Activated CD4-positive, alpha-beta T cell treated with anti-CD3 and anti-CD28 coated beads, Interleukin-2, amount 50 U/mL, for 16 hours (primary cell): ENCODE results near the gene MRPL54.

Experiments used
- DNase-seq: peaks from one replicate; pipeline ENCODE4 v3.0.0-alpha.2; 2020

The MRPL54 gene

GRCh38 chr19:3785938-3786824, 23.7 kb downstream of the MRPL54 start, which contains the start of gene MATK:
Gene MATK, minus strand, starts transcription at chr19:3786381. Its CDS starts 1,246 bp downstream, at chr19:3785135.
- DNase-seq: no peak

- no peak for DNase-seq
Observed at GRCh38 chr19:3788996-3789778, 26.7 kb downstream of the MRPL54 start.

GRCh38 chr19:3790209-3790734, 27.8 kb downstream of the MRPL54 start:
- no peak for DNase-seq

- DNase-seq: no peak
Observed at GRCh38 chr19:3790941-3791340, 28.5 kb downstream of the MRPL54 start.

- DNase-seq: no peak
Observed at GRCh38 chr19:3792114-3792513, 29.6 kb downstream of the MRPL54 start.

DNA sequence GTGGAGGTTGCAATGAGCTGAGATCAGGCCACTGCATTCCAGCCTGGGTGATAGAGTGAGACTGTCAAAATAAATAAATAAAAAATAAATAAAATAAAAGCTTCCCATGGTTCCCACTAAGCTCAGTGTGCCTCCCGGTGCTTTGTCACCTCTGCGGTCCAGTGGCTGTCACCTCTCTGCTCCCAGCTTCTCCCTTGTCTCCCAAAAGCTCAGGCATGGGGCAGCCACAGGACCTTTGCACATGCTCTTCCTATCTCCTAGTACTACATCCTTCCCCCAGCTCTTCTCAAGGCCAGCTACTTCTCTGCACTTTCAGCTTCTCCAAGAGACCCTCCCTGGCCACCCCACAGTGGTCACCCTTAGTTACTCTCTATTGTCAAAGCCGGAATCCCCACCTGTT, 31.3 kb downstream of the MRPL54 start:
- DNase-seq: no peak

GRCh38 chr19:3796358-3796757, 33.9 kb downstream of the MRPL54 start:
- no peak for DNase-seq

GRCh38 chr19:3798137-3798536, 35.7 kb downstream of the MRPL54 start:
- peak; percentile 46 for DNase-seq

- DNase-seq: no peak
Observed at GRCh38 chr19:3800996-3801395, 38.5 kb downstream of the MRPL54 start.

- peak; percentile 61 for DNase-seq
Observed at GRCh38 chr19:3801412-3802096, 39.1 kb downstream of the MRPL54 start.

DNA sequence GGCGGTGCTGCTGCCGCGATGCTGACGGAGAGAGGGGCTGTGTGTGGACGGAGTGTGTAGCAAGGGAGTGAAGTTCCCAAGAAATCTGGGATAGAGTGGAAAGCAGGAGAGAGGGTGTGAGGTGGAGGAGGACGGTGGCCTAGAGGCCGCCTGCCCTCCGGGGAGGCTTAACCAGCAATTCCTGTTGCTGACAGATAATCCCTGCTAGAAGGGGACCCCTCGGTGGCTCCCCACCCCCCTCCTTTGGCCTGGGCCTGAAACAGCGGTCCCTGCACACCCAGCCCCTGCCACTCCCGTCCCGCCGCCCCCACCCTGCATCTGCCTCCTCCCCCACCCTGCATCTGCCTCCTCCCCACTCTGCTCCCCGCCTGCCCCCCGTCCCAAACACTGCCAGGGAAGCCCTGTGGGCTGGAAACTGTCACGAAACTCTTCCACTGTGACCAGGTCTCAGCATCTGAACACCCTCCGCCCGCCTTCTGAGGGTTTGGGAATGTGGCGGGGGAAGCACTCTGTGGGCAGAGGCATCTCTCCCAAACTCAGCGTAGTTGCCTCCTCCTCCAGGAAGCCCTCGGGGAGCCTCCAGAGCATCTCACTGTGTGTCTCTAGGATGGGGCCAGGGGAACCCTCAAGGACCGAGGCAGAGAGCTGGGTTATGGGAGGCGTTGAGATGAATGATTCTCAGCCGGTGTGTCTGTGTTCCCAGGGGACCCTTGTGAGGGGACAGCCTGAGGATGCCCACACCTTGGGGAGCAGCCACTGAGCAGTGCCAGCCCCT, 40.8 kb downstream of the MRPL54 start:
- DNase-seq: no peak

DNA sequence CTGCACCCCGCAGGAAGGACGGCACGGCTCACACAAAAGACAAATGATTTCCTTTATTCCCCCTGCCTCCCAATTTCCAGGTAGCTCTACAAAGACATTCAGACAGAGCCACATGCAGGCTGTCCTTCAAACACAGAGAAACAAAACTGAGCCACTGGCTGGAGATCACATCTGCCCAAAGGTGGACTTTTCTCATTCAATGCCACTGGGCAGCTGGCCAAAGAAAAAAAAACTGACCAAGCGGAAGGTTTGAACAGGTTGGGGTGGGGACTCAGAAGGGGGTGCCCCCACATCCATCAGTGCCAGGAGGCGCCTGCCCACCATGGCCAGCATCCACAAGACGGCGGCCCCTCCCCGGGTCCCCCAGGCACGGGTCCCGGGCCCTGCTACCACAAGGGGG, 41.5 kb downstream of the MRPL54 start:
- no peak for DNase-seq

- no peak for DNase-seq
Observed at GRCh38 chr19:3804429-3804828, 41.9 kb downstream of the MRPL54 start.

- no peak for DNase-seq
Observed at GRCh38 chr19:3805859-3806258, 43.4 kb downstream of the MRPL54 start.

DNA sequence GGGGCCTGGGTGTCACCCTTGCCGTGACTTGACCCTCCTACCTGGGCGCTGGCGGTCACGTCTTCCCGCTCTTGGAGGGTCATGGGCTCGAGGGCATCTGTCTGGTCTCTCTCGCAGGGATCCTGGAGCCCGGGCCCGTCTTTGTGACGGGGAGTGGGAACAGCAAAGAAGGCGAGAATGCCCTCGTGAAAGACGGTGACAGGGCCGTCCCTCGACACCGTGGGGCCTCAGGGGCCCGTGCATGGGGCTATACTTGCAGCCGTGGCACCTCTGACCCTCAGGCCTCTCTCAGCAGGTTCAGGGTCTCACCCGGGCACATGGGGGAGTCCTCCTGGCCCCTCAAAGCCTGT, 44.6 kb downstream of the MRPL54 start:
- no peak for DNase-seq

DNA sequence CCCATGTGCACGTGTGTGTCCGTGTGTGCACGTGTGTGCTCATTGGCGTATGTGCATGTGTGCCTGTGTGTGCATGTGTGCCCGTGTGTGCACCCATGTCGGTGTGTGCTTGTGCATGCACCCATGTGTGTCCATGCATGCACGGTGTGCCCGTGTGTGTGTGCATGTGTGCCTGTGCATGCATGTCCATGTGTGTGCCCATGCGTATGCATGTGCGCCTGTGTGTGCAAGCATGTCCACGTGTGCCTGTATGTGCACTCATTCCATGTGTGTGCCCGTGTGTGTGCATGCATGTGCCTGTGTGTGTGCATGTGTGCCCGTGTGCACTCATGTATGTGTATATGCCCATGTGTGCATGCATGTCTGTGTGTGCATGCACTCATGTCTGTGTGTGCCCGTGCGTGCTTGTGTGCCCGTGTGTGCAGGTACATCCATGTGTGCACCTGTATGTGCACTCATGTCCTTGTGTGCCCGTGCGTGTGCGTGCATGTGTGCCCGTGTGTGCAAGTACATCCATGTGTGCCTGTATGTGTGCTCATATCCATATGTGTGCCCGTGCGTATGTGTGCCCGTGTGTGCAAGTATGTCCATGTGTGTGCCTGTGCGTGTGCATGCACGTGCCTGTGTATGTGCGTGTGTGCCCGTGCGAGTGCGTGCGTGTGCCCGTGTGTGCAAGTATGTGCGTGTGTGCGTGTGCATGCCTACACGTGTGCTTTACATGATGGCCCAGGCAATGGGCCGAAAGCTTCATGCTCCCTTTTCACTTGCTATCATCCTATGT, 45.3 kb downstream of the MRPL54 start:
- DNase-seq: no peak

DNA sequence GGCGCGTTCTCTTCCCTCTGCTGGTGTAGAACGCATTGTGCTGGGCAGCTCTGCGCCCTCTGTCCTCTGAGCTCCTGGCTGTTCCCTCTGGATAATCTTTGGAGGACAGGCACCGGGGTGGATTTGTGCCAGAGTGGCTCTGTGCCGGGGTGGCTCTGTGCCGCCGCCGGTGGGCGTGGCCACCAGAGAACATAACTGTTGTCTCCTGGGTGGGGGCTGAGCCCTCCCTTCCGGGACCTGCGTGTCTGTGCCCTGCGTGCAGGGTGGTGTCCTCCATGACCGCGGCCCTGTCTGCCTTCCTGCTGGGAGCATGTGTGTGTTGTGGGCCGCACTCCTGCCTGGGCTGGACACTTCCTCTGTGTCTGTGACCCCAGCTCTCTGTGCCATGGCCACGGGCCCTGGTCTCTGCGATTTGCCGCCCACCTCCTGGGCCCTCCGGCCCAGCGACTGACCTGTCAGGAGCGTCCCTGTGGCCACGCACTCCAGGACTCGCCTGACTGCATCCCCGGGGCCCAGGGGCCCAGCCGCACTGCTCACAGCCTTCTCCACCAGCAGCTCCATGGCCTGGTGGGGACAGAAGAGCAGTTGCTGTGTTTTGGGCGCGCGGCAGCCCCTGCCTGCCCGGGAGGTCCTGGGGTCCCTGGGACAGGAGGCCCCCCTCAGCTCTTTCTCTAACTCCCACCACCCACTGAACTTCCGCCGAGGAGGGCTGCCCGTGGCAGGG, 46.1 kb downstream of the MRPL54 start:
- DNase-seq: no peak

GRCh38 chr19:3809881-3810707, 47.6 kb downstream of the MRPL54 start:
- no peak for DNase-seq

GRCh38 chr19:3810708-3811355, 48.4 kb downstream of the MRPL54 start:
- no peak for DNase-seq
